SKM-1 (cell line): ENCODE data around the gene GCLC.
"Not testable (repeated sequence)": the region's sequence is repeated elsewhere in the genome, so short reads cannot be mapped to it uniquely, and the experiment has no call there.

Experiments
- DNase-seq: peaks from one replicate; lab custom pipeline; 2025; ENCODE audit not compliant: unreplicated experiment; lab: John Stamatoyannopoulos, UW

GCLC gene

GRCh38 chr6:53544470-53545308 lies at the start of gene GCLC:
Gene GCLC, minus strand, starts transcription at chr6:53545101. Its CDS starts 456 bp downstream, at chr6:53544645.
- DNase-seq: peak; percentile 93

- DNase-seq: no peak
Measured at GRCh38 chr6:53594596-53594995, 49.7 kb upstream of the GCLC start.

DNA sequence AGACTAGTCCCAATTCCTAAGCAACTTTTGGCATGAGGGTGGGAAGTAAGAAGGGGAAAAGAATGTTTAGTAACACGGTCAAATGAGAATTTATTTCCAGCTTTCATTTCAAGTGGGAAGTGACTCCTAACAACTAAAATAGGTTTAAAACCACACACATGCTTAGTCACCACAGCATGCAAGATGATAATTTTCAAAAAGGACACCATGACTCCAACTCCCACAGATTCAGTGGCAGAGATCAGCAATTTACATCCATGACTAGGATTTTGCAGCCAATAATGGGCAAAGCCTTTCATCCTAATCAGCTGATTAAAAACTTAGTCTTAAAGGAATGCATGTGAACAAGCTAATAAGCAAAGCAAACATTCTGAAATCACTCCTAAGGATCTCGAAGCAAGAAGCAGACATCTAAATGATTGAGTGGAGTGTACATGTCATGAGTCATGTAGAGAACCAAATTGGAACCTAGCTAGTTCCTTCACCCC lies 48.1 kb upstream of the GCLC start:
- peak; percentile 18 for DNase-seq

- DNase-seq: no peak
Measured at GRCh38 chr6:53591873-53592272, 47.0 kb upstream of the GCLC start.

DNA sequence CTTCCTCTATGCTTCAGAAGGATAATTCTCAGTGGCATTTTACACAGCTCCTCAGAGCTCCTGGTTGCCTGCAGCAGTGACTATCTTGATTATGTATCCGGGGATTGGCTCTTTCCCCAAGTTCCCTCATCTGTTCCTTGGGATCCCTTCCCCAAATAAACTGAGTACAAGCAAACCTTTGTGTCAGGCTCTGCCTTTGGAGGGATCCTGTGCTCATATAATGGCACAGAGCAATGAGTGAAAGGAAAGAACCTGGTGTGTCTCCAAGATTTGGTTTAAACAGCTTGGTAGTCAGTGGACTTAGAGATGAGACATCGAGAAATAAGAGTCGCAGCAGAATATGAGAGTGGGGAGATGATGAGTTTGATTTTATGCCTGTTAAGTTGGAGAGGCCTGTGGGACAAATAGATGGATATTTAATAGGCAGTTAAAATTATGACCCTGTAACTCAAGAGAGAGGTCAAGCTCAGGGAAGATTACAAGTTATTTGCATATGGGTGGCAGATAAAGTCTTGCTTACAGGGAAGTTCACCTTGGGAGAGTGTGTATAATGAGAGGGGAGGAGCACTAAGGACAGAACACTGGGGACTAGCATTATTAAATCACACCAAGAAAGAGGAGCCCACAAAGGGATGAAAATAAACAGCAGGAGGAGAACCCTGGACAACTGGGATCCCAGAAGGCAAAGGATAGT lies 44.1 kb upstream of the GCLC start:
- no peak for DNase-seq

DNA sequence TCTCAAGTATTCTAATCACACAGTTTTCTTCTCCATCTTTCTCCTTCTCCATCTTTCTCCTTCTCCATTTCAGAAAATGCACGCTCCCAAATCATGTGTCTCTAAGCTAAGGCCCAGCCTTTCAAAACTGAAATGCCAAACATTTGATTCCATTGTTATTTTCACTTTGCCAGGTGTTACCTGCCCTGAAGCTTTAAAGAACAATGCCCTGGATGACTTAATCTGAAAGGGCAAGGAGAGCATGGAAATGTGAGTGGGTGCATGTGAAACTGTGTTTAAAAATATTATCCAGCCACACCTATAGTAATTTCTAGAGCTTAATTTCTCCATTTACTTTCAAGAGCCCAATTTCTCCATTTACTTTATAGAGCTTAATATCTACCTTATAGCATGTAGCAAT lies 42.4 kb upstream of the GCLC start:
- DNase-seq: no peak

GRCh38 chr6:53585208-53585900 lies 40.5 kb upstream of the GCLC start:
- DNase-seq: no peak

- DNase-seq: peak; percentile 37
Measured at GRCh38 chr6:53584726-53585125, 39.8 kb upstream of the GCLC start.

GRCh38 chr6:53583451-53583850 lies 38.5 kb upstream of the GCLC start:
- no peak for DNase-seq

- DNase-seq: no peak
Measured at GRCh38 chr6:53582963-53583362, 38.1 kb upstream of the GCLC start.

DNA sequence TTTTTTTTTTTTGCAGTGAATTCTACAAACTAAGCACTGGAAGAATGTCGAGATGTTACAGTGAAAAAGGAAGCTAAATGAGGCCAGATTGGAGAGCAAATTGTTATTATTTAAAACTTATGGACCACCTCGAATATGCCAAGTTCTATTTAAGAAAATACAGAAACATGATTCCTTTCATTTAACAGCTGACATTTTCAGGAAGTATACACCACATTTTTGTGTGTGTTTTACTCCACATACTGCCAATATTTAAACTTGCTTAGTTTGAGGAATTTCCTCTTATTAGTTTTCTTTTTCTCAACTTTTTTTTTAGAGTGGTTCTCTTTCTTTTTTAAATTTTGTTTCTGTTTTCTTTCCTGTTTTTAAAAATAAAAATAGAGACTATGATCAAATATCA lies 37.0 kb upstream of the GCLC start:
- no peak for DNase-seq

DNA sequence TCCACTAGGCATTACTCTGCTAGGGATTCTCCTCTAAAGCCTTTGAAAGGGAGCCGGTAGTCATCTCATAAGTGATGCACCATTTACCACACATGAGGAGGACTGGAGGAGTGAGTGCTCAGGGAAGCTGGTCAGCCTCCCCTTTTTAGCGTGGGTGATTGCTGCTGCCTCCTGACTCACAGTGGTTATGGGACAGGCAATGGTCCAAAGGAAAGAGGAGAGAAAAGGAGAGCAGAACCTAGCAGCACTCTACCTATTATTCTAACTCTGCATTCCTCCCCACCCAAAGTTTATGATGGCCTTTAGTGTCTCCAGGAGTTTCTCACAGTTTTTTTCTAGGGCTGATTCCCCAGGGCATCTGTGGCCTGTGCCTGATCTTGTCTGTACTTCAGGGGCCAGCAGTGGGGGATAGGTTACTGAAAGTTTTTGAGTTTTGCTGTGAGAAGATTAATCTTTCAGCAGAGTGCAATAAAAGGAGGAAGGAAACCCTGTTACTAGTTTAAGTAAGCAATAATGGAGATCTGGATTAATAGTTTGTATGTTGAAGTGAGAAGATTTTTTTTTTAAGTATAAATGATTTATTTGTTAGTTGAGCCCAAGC lies 36.4 kb upstream of the GCLC start:
- DNase-seq: no peak

DNA sequence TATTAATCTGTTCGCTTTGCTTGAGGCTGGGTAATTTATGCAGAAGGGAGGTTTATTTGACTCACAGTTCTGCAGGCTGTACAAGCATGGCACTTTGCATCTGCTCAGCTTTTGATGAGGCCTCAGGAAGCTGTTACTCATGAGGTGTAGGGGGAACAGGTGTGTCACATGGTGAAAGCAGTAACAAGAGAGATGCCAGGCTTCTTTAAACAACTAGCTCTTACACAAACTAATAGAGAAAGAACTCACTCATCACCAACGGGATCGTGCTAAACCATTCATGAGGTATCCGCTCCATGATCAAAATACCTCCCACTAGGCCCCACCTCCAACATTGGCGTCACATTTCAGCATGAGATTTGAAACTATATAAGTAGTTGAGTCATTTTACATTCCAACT lies 34.4 kb upstream of the GCLC start:
- no peak for DNase-seq

DNA sequence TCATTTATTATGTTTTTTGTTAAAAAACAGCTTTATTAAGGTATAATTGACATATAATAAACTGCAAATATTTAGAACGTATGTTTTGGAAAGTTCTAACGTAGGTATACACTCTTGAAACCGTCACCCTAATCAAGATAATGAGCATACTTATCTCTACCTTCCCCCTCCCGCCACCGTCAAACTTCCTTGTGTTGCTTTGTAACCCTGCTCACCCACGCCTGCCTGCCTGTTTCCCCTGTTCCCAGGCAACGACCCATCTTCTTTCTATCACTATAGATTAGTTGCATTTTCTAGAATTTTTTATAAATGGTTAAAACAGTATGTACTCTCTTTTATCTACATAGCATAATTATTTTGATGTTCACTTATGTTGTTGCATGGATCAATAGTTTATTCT lies 33.5 kb upstream of the GCLC start:
- no peak for DNase-seq

DNA sequence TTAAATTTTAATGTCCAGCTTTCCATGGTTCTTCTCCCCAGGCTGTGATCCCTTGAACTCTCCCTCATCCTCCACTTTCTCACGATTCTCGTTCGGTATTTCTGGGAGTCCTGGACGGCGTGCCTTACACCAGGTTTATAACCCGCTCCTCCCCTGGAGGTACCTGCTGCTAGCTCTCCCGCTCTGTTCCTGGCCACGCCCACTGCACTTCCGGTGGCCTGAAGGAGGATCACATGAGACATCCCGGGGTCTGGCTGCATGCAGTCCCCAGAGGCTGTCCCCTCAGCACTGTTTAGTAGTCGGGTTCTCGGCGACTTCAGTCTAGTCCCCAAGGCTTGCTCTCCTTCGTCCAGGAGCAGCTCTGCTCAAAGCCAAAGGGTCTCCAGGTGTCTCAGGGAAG lies 28.4 kb upstream of the GCLC start:
- DNase-seq: no peak

DNA sequence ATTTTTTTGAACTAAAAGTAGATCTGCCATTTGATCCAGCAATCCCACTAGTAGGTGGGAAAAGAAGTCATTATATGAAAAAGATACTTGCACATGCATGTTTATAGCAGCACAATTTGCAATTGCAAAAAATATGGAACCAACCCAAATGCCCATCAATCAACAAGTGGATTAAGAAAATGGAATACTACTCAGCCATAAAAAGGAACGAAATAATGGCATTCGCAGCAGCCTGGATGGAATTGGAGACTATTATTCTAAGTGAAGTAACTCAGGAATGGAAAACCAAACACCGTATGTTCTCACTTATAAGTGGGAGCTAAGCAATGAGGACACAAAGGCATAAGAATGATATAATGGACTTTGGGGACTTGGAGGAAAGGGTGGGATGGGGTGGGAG lies 27.5 kb upstream of the GCLC start:
- not testable (repeated sequence) for DNase-seq

- no peak for DNase-seq
Measured at GRCh38 chr6:53568776-53569616, 24.1 kb upstream of the GCLC start.

DNA sequence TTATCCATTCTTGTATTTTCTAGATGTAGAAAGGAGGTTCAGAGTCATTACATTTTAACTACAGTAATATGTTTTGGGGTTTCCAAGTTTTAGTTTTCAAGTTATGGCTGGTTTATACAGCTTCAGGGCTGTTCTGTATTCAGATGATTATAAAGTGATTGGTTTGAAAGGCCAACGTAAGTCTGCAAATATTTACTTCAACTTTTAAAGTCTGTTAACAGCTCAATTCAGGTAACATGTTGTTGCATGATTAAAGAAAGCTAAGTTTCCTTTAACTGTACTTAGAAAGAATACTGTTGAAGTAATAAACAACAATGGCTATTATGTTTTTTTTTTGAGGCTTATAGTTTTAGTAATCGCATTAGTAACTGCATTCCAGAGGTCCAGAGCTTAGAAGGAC lies 22.8 kb upstream of the GCLC start:
- DNase-seq: no peak

GRCh38 chr6:53566755-53567154 lies 21.9 kb upstream of the GCLC start:
- no peak for DNase-seq

- no peak for DNase-seq
Measured at GRCh38 chr6:53565886-53566285, 21.0 kb upstream of the GCLC start.
